GM19025 (cell line): ENCODE data around the gene ADGB.
"Not testable (repeated sequence)": the region's sequence is repeated elsewhere in the genome, so short reads cannot be mapped to it uniquely, and the experiment has no call there.

Experiments
- ATAC-seq: cut with Tn5 transposase; IDR thresholded peaks from one replicate; pipeline ENCODE4 v1.9.1; 2021; ENCODE audit warnings: mild to moderate bottlenecking, low read depth, moderate library complexity; ENCODE audit not compliant: unreplicated experiment

The ADGB gene

DNA sequence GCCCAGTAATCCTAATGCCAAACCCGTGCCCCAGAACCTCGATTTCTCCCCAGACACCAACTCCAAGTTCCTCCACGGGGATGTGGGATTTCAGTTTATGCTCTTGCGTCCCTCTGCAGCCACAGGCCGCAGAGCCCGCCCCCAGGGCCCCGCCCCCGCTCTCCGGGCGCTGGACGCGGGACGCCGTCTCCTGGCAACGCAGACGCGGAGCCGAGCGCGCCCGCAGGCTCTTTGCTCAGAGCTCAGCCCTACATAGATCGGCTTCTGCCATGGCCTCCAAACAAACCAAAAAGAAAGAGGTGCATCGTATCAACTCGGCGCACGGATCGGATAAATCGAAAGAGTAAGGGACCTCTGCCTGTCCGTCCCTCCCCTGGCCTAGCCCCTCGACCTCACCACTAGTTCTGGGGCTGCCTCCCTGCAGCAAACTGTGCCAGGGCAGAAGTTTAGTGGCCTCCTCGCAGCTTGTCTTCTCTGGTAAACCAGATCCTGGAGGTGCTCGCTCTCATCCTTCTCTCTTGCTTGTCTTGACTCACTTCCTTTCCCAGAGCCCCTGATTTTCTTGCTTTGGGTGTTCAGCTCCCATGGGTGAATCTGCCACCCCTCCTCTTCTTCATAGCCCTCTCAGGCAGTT, at the start of gene ADGB:
ADGB (plus strand) TSS at position 201 of the 634 bp plus-strand sequence; CDS start at position 270, 69 bp downstream.
- no peak for ATAC-seq

DNA sequence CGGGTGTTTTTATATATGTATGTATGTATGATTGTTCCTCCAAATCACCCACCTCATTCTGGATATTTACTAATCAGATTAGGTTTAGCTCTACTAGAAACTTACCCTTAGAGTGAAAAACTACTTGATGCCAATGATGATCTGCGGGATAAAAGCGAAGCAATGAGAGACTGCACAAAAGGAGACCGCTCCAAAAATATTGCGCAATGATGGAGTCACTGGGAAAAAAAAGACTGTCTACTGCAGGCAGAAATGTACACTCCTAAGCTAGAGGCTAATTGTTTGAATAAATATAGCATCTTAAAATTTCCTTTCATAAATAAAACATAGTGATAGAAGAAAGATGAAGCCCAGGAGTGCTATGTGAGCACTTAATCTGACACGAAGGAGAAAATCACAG, 47.9 kb upstream of the ADGB start:
- ATAC-seq: no peak

DNA sequence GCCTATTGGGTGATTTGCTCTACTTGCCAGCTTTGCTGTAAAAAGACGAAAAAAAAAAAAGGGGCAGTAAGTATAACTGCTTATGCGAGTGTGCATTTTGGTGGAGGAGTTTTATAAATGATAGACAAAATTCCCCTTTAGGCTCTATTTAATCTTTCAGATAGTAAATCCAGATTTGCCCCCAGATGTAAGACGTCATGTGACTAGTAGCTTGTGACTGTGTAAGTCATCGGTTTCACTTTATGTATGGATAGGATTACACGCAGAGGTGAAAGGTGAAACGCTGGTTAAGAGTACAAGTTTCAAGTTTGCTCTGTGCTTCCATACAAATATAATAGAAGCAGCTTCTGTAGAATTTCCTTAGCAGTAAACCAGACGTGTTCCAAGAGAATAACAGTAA, 47.2 kb upstream of the ADGB start:
- ATAC-seq: no peak

DNA sequence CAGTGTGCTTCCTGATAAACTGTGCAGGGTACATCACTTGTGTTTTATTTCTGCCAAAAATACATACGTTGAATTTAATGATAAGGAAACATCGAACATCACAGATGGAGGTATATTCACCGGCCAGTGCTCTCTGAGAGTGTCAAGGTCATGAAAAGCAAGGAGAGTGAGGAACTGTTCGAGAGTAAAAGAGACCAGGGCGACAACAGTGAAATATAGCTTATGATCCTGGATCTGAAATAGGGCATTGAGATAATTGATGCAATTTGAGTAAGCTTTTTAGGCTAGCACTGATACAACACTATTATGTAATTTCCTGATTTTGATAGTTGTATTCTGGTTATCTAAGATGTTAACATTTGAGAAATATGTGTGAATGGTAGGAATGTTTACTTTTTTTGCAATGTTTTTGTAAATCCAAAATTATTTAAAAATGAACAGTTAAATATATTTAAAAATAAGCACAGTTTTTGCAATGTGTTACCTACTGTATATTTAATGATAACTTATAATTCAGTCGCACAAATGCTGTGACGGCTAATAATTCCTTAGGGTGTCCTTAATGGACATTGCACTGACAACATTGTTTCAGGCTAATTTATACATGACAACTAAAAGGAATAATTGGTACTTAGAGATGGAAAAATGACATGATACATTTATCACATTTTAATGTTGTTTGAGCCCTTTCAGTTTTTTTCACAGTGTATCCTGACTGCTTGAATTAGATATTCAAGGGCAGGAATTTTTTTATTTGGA, 45.2 kb upstream of the ADGB start:
- no peak for ATAC-seq

DNA sequence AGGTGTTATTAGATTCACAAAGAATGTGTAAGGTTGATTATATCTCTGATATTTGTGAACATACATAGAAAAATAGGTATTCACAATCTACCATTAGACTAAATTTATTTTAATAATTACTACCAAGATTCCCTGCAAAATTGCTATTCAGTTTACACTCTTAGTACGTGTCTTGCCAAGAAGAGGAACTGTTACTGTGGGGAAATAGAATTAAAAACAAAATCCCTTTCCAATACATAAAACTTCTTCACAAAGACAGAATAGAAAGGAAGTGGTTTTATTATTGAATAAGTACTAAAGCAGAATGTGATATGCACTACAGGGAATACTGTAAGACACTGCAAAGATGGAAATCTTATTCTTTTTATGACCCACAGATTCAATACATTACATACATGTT, 38.2 kb upstream of the ADGB start:
- ATAC-seq: no peak

DNA sequence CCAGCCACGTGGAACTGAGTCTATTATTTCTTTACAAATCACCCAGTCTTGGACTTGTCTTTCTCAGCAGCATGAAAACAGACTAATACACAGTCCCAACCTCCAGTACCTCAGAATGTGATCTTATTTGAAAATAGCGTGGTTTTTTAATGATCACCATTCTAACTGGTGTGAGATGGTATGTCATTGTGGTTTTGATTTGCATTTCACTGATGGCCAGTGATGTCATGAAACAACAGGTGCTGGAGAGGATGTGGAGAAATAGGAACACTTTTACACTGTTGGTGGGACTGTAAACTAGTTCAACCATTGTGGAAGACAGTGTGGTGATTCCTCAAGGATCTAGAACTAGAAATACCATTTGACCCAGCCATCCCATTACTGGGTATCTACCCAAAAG, 32.1 kb upstream of the ADGB start:
- not testable (repeated sequence) for ATAC-seq

DNA sequence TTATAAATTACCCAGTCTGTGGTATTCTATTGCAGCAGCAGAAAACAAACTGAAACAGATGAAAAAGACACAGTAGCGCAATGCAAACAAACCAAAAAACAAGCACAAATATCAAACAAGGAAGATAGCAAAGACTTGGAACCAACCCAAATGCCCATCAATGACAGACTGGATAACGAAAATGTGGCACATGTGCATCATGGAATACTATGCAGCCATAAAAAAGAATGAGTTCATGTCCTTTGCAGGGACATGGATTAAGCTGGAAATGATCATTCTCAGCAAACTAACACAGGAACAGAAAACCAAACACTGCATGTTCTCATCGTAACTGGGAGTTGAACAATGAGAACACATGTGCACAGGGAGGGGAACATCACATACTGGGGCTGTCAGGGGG, 30.2 kb upstream of the ADGB start:
- ATAC-seq: not testable (repeated sequence)

DNA sequence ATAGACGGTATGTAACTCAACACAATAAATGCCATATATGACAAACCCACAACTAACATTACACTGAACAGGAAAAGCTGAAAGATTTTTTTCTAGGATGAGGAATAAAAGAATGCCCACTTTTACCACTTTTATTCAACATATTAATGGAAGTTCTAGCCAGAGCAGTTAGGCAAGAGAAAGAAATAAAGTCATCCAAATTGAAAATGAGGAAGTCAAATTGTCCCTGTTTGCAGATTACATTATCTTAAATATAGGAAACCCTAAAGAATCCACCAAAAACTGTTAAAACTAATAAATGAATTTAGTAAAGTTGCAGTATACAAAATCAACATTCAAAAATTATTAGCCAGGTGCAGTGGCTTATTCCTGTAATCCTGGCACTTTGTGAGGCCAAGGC, 24.6 kb upstream of the ADGB start:
- ATAC-seq: no peak

DNA sequence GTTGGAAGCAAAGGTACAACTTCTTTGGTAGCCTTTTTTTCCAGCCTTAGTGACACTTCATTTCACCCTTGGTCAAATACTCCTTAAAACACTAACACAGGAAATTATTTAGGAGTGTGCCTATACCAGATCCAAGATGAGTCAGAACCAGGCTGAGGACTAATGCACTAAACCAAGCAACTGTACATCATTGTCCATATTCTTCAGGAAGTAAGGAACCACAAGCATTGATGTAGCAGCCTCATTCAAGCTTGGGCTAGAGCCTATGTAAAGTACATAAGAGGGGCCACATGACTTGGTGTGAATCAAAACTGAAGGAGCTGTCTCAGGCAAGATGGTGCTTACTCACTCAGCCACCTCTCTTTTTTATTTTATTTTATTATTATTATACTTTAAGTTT, 20.7 kb upstream of the ADGB start:
- ATAC-seq: no peak

DNA sequence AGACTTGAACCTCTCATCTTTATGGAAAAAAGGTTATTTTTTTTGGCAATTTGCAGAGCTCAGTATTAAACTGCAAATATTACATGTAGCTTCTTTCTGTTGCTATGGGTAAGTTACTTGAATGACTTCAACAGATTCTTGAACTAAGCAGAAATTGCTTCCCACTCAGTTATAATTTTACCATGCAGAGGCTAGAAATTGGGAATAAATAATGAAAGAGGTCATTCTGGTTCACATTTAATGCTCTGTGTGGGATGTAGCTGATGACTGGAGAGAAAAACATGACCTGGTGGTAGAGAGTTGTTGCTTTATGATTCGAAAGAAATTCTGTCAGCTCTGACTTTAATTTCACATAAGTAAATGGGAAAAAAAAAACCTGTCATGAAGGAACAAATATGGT, 16.8 kb upstream of the ADGB start:
- no peak for ATAC-seq

DNA sequence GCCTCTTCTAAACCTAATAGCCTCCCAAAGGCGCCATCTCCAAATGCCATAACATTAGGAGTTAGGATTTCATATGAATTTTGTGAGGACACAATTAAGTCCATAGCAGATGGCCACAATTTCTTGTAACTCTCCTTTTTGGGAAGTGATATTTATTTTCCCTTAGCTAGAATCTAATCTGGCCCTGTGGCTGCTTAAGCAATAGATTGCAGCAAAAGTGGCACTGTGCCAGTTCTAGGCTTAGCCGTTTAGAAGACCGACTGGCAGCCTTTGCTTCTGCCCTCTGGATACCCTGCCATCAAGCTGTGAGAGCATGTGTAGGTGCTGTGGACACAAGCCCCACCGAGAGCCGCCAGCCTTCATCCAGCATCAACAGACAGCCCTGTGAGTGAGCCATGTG, 15.9 kb upstream of the ADGB start:
- no peak for ATAC-seq

DNA sequence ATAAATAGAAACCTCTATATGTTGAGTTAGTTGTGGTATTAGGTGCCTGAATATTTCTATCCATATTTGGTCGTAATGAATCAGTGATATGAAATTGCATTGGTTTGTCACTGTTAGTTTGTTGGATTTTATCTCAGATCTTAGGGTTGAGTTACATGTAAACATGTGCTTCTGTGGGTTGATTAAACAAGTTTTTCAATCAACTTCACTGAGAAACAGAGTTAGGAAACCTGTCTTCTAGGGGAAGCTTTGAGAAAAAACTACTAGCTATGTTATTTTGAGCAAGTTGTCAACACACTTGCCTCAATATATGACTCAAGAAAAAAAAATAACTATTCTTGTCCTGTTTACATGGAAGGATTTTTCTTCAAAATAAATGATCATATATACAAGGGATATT, 14.8 kb upstream of the ADGB start:
- no peak for ATAC-seq

DNA sequence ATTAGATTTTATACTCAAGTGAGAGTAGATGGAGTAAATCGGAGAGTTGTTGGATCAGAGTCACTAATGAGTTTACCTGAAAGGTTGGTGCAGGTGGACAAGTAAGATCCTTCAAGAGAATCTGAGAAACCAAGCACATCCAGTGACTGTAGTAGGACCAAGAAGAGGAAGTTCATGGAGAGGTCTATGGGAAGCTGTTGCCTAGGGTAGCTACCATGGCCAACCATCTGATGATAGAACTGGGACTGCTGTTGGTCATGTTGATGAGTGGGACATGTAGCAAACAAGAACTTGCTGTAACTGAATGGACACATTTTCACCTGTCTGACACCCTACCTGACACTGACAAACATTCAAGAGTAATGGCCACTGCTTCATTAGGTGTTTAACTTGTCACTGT, 11.3 kb upstream of the ADGB start:
- ATAC-seq: no peak

DNA sequence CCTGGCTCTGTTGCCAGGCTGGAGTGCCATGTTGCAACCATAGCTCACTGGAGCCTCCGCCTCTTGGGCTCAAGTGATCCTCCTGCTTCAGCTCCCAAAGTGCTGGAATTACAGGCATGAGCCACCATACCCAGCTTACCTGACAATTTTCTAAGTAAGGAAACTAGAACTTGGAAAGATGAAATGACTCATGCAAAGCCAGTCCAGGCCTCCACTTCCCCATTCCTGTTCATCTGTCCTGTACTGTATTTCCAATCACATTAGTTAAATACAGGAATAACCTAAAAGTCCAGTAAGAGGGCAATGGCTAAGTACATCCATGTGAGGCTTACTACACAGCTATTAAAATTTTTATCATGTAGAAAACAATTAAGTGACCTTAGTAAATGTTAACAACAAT, 8.3 kb upstream of the ADGB start:
- ATAC-seq: no peak

DNA sequence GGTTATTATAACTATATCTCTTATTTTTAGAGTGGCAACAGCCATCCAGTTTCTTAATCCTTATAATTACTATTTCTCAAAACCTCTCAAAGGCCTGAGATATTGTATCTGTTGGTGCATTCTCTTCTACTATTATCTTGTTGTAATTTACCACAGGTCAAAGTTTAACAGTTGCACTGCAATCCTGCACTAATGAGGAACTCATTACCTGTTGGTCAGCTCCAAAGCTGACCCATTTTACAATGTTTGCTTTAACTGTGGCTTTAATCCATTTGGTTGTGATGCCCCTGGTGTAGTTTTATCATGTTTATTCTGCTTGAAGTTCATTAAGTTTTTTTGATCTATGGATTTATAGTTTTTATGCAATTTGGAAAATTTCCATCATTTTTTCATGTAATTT, 6.3 kb upstream of the ADGB start:
- ATAC-seq: no peak

DNA sequence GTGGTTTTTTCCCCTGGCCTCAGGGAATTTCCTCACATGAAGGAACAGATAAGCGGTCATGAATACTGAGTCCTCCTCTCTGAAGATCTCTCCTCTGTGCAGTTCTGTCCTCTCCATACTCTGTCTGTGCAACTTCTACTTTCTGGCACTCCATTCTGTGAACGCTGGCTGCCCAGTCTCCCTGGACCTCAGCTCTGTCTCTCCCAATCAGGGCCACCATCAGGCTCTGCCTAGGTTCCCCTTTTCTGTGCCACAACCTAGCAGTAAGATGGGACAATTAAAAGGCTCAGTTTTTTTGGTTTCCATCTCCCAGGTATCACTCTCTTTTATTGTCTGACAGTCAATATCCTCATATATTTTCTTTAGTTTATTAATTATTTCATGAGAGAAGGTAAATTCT, 4.8 kb upstream of the ADGB start:
- no peak for ATAC-seq

DNA sequence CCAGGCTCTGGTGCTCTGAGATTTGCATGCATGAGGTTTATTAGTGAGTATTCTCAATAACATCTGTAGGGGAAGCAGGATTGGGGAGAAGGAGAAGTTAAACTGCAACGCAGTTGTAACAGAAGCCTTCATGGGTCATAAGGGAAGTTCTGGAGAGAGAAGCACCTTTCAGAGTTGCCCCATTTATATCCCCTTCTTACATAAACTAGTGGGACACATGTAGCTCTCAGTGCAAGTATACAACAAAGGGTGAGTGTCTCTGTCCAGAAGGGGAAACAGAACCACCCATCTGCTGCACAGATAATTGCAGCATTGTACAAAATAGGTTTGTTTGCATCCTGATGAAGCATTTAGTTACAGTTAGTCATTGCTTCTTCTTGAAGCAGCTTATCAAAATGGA, 4.3 kb upstream of the ADGB start:
- no peak for ATAC-seq

DNA sequence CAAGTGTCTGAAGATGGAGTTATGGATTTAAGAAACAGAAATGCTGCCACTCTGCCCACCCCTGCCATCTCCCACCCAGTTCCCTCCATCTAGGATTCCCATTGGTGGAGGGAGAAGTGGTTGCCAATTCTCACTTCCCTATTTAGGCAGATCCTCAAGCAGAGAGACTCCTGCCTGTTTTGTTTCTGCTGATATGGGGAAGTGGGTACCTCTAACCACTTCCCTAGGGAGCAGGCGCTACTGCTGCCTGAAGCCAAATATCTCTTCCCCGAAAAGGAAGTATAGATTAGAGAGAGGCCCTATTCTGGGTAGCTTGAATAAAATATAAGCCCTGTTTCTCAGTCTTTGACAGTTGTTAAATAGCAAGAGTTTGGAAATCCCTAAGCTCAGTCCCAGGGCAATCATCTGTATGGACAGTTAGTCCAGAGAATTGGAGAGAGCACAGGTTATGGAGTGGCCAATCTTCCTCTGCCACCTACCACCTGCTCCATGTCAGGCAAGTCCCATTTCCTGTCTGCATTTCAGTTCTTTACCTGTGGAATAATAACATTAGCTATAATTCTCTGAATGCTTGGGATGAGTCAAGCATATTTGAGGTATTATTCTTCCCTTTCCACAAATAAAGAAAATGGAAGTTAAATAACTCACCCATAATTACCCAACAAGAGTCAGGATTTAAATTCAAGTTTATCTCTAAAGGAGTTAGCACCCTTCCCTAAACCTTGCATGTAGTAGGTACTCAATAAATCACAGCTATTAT, 2.6 kb upstream of the ADGB start:
- no peak for ATAC-seq

DNA sequence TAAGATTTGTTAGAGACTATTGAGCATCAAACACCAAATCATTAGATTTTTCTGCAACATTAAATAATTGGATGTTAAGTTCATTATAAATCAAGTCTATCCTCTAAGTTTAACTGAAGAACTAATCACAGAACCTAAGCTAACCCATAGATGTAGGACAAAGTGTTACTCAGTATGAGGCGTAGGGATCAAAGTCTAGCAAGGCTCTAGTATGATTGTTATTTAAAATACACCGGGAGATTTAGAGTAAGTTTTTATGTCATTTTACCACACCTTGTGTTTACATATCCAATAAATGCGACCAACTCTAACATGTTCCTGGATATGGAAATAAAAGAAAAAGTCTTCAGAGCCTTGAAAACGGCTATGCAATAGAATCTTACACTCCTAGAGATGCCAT, 2.6 kb downstream of the ADGB start:
- ATAC-seq: no peak

DNA sequence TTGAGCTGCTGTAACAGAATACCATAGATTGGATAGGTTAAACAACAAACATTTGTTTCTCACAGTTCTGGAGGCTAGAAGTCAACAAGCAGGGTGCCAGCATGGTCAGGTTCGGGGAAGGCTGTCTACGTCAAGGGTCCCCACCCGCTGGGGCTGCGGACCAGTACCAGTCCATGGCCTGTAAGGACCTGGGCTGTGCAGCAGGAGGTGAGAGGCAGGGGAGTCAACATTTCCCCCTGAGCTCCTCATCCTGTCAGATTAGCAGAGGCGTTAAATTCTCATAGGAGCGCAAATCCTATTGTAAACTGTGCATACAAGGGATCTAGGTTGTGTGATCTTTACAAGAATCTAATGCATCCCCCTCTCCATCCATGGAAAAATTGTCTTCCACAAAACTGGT, 3.8 kb downstream of the ADGB start:
- ATAC-seq: no peak

DNA sequence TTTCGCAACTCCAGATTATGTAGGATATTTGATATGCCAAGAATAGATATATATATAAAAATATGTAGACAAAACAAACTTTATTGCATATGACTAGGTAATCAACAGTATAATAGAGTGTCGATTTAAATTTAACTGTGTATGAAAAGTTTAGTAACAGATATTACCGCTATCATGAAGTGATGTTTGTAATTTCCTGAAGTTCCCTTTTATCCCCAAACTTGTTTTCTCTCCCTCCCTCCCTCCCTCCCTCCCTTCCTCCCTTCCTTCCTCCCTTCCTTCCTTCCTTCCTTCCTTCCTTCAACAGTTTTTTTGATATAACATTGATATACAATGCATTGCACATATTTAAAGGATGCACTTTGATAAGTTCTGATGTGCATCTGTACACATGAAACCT, 15.2 kb downstream of the ADGB start:
- no peak for ATAC-seq

DNA sequence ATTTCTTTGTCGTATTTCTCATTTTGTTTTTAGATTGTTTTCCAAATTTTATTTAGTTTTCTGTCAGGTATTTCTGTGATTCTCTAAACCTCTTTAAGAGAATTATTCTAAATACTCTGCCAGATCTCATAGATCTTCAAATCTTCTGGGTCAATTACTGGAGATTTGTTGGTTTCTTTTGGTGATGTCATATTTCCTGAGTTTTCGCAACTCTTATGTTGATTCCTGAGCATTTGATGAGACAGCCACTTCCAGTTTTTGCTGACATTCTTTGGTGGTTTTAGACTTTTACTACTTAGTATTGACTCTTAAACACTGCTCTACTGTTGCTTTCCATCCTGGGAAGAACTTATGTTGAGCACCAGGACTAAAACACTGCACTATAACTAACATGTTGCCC, 21.9 kb downstream of the ADGB start:
- no peak for ATAC-seq
